GF-D8 (cell line): Measurements from ENCODE around the gene RCAN2.

Source experiments
- DNase-seq: peaks from one replicate; lab custom pipeline; 2025; lab: John Stamatoyannopoulos, UW

Gene RCAN2

GRCh38 chr6:46491628-46492547 is 639 bp upstream of the RCAN2 start:
- DNase-seq = no peak

- DNase-seq = no peak
These were observed 636 bp downstream of the RCAN2 start for GRCh38 chr6:46490425-46491200.

DNA sequence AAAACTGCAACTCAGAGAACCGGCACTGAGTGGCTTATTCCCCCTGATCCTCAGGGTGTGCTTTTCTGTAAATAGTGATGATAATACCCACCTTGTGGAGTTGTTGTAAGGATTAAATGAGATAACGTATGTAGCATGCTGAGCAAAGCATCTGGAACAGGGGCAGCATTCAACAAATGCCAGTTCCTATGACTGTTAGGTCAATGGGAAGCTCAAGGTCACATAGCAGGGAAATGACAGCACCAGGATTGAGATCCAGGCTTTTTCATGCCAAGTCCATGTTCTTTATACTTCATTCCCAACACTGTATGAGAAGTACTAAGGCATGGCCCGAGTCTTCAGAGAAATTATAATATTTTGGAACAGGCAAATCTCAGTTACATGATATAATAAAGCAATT is 5.1 kb downstream of the RCAN2 start:
- no peak for DNase-seq

DNA sequence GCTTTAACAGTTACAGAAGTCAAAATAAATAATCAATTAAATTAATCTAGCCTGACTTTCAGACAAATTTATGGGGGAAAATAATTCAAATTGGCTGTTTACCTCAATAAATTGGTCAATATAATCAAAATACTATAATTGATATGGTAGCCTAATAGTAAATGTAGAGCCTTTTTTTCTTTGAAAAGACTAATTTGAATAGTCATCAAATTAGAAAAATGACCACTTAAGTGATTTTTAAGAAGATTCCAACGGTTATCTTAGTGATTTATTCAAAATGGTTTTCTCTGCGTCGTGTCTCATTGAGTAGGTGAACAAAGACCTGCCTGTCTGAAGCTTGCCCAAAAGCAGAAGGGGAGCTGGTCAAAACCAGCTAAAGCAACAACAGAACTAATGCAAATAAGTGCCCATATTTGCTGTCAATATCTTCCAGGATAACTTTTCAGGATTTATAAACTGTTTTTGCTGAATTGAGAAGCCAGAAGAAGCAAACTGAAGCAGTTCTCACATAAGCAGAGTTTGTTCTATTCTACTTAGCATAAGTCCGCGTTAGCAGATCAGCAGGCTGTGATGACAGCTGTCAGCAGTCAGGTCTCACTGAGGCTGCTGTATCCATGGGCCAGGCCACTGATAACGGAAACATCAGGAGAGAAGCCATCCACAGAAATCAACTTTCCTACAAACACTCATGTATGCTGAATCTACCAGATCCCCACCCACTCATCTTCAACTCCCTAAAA is 7.0 kb downstream of the RCAN2 start:
- no peak for DNase-seq

GRCh38 chr6:46476301-46476700 is 14.9 kb downstream of the RCAN2 start:
- no peak for DNase-seq

DNA sequence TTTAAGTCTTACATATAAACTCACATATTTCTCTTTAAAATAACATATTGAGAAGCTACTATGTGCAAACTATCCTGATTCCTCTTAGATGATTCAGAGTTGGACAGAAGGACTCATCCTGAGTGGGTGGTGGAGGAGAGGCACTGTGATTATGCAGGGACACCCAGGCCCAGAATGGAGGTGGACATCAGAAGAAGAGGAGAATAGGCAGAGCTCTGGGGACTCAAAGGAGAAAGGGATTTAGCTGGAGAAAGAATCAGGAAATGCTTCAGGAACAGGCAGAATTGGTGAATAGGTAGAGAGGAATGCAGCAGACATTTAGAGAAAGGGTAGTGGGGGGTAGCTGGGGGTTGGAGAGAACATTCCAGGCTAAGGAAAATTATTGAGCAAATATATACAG is 17.4 kb downstream of the RCAN2 start:
- no peak for DNase-seq

DNA sequence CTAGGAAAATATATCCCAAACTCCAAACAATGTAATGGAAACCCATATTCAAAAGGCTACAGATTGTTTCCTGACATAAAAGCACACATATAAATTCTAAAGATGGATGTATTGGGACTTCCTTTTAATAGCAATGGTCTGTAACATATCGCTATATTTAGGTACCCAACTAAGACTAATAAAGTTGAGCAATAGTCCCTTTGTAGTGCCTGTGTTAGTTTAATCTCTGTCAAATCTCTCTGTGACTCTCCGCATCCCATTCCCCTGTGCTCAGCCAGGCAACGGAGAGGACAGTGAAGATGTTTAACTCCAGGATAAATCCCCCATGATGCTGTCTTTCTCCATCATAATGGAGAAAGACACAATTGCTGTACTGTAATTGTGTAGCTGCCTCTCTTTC is 19.0 kb downstream of the RCAN2 start:
- no peak for DNase-seq

DNA sequence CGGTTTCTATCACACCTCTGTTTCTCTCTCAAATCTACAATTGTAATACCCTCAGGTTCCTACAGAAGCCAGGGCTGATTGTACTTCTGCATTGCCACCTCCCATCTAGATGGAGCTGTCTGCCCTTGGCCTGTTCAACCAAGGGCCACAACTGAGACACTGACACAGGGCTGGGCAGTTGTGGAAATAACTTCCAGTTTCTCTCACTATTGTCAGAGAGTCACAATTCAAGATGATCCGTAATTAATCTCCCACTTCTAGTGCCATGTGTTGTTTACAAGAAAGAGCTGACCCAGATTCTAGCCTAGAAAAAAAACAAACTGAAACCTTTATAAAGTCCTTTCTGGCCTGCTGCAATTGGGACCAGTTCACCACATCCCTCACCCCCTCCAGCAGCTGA is 22.2 kb downstream of the RCAN2 start:
- no peak for DNase-seq

- DNase-seq = no peak
These were observed 22.7 kb downstream of the RCAN2 start for GRCh38 chr6:46468403-46469010.

DNA sequence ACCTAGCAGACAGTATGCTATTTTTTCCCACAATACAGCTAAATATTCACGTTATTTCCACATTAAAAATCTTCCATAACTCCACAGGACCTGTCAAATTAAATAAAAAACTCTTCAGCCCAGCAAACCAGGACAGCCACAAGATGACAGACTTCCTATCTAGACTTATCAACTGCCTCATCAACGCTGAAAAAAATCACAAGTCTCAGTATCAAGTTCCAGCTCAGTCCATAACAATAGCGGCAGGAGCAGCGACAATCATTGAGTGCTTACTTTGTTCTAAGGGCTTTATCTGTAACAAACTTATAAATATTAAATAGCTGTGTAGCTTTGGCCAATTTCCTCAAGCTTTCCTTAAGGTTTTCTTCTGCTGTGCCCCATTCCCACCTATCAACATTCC is 24.7 kb downstream of the RCAN2 start:
- no peak for DNase-seq

DNA sequence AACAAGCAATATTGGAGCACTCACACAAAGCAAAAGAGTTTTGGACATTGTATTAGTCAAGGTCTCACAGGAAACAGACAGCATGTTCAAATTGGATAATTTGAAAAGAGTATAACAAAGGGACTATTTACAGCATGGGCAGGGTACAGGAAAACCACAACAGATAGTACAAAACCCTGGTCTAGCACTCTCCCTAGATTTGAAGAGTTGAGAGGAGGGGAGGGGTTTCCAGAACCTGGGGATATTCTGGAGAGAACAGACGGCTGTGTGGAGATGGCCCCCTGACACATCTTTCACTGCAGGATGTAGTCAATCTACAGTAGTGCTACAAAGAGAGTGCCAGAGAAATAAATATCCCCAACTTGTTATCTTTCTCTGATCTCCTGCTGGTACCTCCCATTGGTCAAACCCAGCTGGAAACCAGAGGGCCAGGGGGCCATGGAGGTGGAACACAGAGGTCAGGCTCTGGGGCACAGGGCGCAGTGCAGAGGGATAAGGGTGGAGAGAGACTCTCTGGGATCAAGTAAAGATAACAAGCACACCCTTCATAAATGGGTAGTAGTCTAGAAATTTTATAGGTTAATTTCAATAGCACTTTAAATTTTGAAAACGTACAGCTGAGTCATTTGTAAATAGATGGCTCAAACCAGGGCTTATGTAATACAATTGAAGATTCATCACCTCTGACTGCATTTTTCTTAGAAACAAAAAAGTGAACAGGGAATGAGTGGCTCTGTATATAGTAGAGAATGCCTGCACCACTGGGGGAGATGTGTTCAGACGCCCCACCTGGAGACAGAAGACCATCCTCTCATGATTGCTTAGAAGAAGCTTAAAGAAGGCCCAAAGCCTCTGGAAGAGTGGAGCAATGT is 25.7 kb downstream of the RCAN2 start:
- no peak for DNase-seq

GRCh38 chr6:46456297-46456696 is 35.0 kb downstream of the RCAN2 start:
- no peak for DNase-seq

DNA sequence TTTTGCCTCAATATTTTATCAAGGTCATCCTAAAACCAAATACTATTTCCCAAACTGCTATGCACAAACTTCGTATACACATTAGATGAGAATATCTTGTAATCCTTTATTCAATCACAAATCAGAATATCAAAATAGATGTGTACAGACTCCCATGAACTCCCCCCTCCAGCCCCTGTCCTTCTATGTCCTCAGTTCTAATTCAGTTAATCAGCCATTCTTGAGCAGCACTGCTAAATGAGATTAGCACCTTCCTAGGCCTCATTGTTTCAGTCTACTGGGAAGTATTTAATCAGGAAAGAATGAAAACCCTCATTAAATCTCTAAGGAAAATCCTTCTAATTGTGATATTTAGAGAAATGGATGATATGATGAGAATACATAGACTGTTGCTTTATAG is 36.6 kb downstream of the RCAN2 start:
- DNase-seq = no peak

DNA sequence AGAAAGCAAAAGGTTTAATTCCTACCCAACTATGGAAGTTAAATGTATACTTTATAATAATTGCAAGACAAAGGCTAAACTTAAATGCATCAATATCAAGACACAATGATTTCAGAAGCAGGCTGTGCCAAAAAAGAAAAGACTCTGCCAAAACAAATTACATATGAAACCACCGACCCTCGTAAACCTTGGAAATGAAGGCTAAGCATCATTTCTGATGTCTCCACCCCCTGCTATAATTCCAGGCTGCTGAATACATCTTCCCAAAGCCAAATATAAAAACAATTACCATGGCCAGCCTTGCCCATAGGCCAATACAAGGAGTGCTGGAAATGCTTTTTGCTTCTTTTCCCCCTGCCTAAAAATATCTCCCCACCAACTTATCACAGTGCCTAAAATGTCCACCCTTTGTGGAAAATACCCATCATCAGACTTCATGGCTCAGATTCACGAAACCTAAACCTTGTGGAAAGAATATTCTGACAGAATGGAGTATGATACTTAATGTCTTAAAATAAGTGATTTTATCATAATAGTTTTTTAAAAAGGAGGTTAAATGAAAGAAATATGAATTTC is 37.4 kb downstream of the RCAN2 start:
- DNase-seq = no peak

- DNase-seq = no peak
These were observed 38.0 kb downstream of the RCAN2 start for GRCh38 chr6:46453216-46453615.

- no peak for DNase-seq
These were observed 38.8 kb downstream of the RCAN2 start for GRCh38 chr6:46452312-46452917.

- no peak for DNase-seq
These were observed 39.9 kb downstream of the RCAN2 start for GRCh38 chr6:46451343-46451742.

- DNase-seq = no peak
These were observed 46.3 kb downstream of the RCAN2 start for GRCh38 chr6:46444772-46445454.

DNA sequence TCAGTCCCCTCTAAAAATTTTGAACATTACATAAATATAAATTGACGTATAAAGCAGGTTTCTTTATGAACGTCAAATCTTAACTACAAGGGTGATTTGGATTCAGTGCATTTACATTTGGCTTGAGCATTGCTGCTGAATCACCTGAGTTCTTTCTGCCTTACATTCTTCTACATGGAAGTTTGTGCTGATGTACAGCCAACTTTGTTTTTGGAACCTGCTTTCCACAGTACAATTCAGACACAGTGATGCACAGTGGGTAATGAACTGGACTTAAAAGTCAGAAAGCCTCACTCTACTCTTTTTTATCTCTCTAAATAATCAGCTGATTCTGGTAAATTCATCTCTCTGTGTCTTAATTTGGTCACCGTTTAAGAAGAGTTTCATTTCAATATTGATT is 47.6 kb downstream of the RCAN2 start:
- no peak for DNase-seq

DNA sequence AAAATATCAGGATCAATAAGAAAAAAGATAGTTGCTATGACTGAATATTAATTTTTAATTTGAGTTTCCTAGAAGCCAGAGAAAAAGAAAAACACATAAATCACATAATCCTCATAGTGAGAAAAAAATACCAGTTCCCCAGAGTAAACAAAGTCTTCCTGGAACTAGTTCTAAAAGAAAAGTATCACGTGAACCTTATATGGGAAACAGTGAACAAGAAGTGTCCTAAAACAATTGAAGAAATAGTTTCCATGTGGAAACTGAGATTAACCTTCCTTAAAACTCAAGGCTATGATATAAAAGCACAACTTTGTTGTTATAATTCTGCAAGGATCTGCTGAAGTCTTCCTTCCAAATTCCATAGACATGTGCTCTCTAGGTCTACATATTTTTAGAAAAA is 50.6 kb downstream of the RCAN2 start:
- DNase-seq = no peak
